Mucosa of stomach (tissue), 1 donor: Measurements from ENCODE around the gene USP40.

Experiments used
- H3K27me3 ChIP-seq: one replicate; pipeline ENCODE4 v1.7.0; 2013; ENCODE audit warnings: mild to moderate bottlenecking, low read length; ENCODE audit not compliant: control insufficient read depth, insufficient read depth
- H3K36me3 ChIP-seq: one replicate; pipeline ENCODE4 v1.7.0; 2013; ENCODE audit warnings: low read length; ENCODE audit not compliant: control insufficient read depth, insufficient read depth
- H3K4me1 ChIP-seq: one replicate; pipeline ENCODE4 v1.7.0; 2013; ENCODE audit warnings: mild to moderate bottlenecking, low read length; ENCODE audit not compliant: control insufficient read depth, insufficient read depth
- H3K4me3 ChIP-seq: one replicate; pipeline ENCODE4 v1.7.0; 2013; ENCODE audit warnings: low read length
- H3K9ac ChIP-seq: one replicate; pipeline ENCODE4 v1.7.0; 2013; ENCODE audit warnings: mild to moderate bottlenecking, low read length, moderate library complexity
- H3K9me3 ChIP-seq: one replicate; pipeline ENCODE4 v1.7.0; 2013; ENCODE audit warnings: mild to moderate bottlenecking, low read length, moderate library complexity; ENCODE audit not compliant: control insufficient read depth
- donor health status: Pancreatic carcinoma.

USP40 gene

DNA sequence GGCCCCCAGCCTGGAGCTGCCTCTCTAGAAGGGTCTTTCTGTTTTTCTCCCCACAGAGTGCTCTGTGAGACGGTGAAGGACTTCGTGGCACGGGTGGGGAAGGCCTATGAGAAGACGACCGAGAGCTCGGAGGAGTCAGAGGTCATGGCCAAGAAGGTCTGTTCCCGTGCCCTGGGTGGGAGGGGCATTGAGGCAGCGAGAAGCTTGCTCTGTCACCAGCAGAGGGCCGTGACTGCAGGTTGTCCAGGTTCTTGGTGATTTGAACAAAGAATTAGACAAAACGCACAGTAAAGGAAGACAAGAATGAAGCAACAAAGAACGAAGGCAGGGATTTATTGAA, 118.4 kb downstream of the USP40 start:
- H3K9me3 ChIP-seq, result no peaks in the 10 kb centered on the region
- H3K9ac ChIP-seq, result no peak overlapping the region
- peaks cover 25% of the 10 kb centered on the region for H3K4me1 ChIP-seq
- peaks cover 48% of the 10 kb centered on the region for H3K36me3 ChIP-seq
- no peak overlapping the region for H3K4me3 ChIP-seq
- H3K27me3 ChIP-seq, result no peaks in the 10 kb centered on the region

- H3K27me3 ChIP-seq, result no peaks in the 10 kb centered on the region
- no peak overlapping the region for H3K9ac ChIP-seq
- no peaks in the 10 kb centered on the region for H3K9me3 ChIP-seq
- peaks cover 44% of the 10 kb centered on the region for H3K36me3 ChIP-seq
- no peak overlapping the region for H3K4me3 ChIP-seq
- H3K4me1 ChIP-seq, result peaks cover 26% of the 10 kb centered on the region
Observed at GRCh38 chr2:233447506-233448219, 118.9 kb downstream of the USP40 start.

GRCh38 chr2:233446606-233447305, 119.8 kb downstream of the USP40 start:
- Histone ChIP-seq H3K36me3 (peaks cover 36% of the 10 kb centered on the region), H3K27me3 (no peaks in the 10 kb centered on the region), H3K4me1 (peaks cover 26% of the 10 kb centered on the region), H3K9ac (no peak overlapping the region), H3K4me3 (no peak overlapping the region), H3K9me3 (no peaks in the 10 kb centered on the region)

DNA sequence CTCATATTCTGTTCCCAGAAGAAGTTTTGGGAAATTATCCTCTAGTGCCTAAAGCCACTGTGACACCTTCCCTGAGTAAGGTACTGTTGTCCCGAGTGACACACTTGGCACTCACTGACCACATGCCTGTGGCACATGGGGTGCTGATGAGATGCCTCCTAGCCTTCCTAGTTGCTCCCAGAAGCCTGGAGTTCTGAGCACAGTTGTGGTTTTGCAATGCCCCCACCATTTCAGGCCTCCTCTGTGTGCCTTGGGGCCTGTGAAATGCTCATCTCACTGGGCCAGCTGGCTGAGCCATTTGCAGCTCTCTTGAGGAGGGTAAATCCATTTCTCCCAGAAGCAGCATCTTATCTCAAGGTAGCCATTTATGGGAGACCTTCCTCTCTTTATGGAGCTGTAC, 120.5 kb downstream of the USP40 start:
- no peaks in the 10 kb centered on the region for H3K27me3 ChIP-seq
- H3K36me3 ChIP-seq, result peaks cover 36% of the 10 kb centered on the region
- no peak overlapping the region for H3K9ac ChIP-seq
- H3K4me1 ChIP-seq, result peaks cover 26% of the 10 kb centered on the region
- H3K9me3 ChIP-seq, result no peaks in the 10 kb centered on the region
- H3K4me3 ChIP-seq, result no peak overlapping the region

DNA sequence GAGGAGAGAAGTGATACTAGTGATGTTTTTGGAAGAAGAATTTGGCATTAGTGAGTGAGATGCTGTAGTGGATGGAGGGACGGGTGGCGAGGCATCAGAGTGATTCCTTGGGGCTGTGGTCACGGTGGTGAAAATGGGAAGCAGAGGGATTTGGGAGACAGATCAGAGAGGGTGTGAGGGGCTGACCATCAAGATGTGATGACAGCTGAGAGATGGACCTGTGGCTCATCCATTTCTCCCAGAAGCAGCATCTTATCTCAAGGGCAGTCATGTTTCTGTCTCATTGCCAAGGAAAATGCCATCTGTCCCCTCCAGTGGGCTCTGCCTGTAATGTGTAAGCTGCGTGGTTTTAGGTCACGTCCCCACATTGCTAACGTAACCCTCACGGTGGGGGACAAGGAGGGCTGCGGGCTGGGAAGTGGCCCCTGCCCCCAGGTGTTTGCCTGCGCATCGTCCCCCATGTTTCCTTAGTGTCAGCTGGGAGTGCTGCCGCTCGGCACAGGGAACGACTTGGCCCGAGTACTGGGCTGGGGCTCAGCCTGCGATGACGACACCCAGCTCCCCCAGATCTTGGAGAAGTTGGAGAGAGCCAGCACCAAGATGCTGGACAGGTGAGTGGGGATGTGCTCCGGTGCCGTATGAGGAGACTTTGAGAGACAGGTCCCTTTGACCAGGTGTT, 121.3 kb downstream of the USP40 start:
- Histone ChIP-seq H3K4me3 (no peak overlapping the region), H3K9ac (no peak overlapping the region), H3K36me3 (peaks cover 28% of the 10 kb centered on the region), H3K4me1 (peaks cover 33% of the 10 kb centered on the region), H3K9me3 (no peaks in the 10 kb centered on the region), H3K27me3 (no peaks in the 10 kb centered on the region)

DNA sequence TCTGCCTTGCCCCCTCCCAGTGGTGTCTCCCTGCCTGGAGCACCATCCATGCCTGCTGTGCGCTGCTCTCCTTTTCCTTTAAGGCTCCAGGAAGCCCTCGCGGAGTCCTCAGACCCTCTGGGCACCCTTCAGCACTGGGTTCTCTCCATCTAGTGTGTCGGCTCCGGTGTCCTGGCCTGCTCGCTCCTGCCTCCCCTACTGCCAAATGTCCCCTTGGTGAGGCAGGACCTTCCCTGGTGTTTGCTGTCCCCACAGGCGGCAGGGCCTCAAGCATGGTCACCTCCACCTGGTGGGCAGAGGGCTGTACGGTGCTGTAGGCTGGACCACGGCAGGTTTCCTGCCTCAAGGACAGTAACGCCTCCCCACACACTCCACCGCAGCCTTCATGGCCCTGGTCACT, 122.1 kb downstream of the USP40 start:
- no peaks in the 10 kb centered on the region for H3K27me3 ChIP-seq

DNA sequence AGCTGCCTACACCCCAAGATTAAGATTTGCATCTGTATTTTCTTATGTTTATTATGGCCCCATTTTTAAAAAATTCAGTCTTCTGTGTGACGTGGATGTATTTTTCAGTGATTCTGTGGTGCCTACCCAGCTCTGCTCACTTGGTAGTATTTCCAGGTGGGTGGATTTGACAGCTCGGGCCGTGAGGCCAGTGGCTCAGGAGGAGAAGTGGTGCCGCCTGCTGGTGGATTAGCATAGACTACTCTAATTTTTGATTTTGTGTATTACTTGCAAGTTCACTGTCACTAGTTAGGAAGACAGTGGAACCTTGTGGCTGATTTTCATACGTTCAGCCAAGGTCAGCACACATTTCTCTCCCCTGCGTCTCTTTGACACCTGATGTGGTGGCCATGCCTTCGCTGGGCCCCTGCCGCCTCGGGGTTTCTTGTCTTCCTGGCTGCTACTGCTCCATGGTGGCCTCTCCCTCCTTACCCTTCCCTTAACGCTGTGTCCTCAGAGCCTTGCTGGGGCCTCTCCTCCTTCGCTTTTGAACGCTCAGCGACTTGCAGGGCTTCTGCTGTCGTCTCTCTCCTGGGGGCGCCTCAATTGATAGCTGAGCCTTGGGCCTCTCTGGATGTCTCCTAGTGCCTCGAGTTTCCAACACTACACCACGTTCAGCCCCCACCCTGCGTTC, 122.9 kb downstream of the USP40 start:
- Histone ChIP-seq H3K4me3 (no peak overlapping the region), H3K9me3 (no peaks in the 10 kb centered on the region), H3K27me3 (no peaks in the 10 kb centered on the region), H3K9ac (peak overlapping the region; percentile 16), H3K4me1 (peaks cover 40% of the 10 kb centered on the region), H3K36me3 (peaks cover 17% of the 10 kb centered on the region)

More for the DNA sequence above, 122.1 kb downstream of the USP40 start:
- Histone ChIP-seq H3K4me1 (peaks cover 38% of the 10 kb centered on the region), H3K36me3 (peaks cover 20% of the 10 kb centered on the region), H3K4me3 (no peak overlapping the region), H3K9ac (no peak overlapping the region), H3K9me3 (no peaks in the 10 kb centered on the region)

DNA sequence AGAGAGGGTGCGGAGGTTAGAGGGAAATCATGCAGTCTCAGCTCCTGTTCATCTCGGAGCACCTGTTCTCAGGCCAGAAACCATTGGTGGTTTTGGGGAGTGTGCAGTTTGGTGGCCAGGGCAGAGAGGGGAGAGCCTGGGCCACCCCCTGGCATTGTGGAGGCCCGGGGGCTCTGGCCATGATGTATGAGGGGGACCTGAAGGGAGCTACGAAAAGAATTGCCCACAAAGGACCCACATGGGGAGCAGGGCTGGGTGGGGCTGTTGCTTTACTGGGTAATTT, 124.6 kb downstream of the USP40 start:
- H3K9me3 ChIP-seq, result no peaks in the 10 kb centered on the region
- peaks cover 31% of the 10 kb centered on the region for H3K36me3 ChIP-seq
- H3K4me3 ChIP-seq, result no peak overlapping the region
- H3K9ac ChIP-seq, result no peak overlapping the region
- peaks cover 45% of the 10 kb centered on the region for H3K4me1 ChIP-seq
- H3K27me3 ChIP-seq, result no peaks in the 10 kb centered on the region

- no peaks in the 10 kb centered on the region for H3K27me3 ChIP-seq
- H3K36me3 ChIP-seq, result peaks cover 33% of the 10 kb centered on the region
- no peaks in the 10 kb centered on the region for H3K9me3 ChIP-seq
- peaks cover 45% of the 10 kb centered on the region for H3K4me1 ChIP-seq
- H3K4me3 ChIP-seq, result no peak overlapping the region
- no peak overlapping the region for H3K9ac ChIP-seq
Observed at GRCh38 chr2:233441161-233442027, 125.2 kb downstream of the USP40 start.

DNA sequence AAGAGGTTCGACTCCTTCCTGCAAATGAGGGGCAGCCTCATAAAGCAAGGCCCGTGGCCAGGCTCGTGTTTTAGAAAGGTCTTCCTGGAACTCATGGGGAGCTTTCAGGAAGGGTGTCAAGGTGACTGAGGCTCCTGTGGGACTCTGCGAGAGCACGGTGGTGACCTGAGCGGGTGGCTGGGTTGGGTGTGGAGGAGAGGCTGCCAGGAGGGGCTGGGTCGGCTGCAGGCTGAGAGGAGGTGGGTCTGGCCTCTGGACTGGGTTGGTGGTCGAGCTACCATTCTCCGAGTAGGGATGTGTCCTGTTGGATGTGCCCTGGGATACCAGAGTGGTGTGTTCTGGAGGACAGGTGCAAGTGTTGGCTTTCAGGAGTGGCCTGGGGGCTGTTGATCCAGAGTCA, 125.9 kb downstream of the USP40 start:
- peaks cover 33% of the 10 kb centered on the region for H3K36me3 ChIP-seq
- H3K4me1 ChIP-seq, result peaks cover 45% of the 10 kb centered on the region
- no peak overlapping the region for H3K9ac ChIP-seq
- no peak overlapping the region for H3K4me3 ChIP-seq
- no peaks in the 10 kb centered on the region for H3K27me3 ChIP-seq
- no peaks in the 10 kb centered on the region for H3K9me3 ChIP-seq

DNA sequence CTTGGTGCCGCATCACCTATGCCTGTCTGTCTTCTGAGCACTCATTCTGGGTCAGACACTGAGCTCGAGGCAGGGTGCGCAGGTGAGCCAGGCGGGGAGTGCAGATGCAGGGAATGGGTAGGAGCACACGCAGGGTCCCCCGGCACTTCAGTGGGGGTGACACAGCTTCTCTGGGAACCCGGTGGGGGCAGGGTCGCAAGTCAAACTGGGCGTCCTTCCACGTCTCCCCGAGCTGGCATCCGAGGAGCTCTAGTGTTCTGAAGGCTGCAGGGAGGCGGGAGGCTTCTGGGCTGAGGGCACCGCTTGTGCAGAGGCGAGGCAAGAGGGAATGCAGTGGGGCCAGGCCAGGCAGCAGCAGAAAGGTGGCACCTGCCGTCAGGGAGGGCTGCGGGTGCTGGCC, 126.3 kb downstream of the USP40 start:
- no peak overlapping the region for H3K9ac ChIP-seq
- H3K4me1 ChIP-seq, result peaks cover 45% of the 10 kb centered on the region
- peaks cover 35% of the 10 kb centered on the region for H3K36me3 ChIP-seq
- no peaks in the 10 kb centered on the region for H3K9me3 ChIP-seq
- H3K27me3 ChIP-seq, result no peaks in the 10 kb centered on the region
- no peak overlapping the region for H3K4me3 ChIP-seq
